ENCODE data around the gene RAD21L1.

Gene RAD21L1

GRCh38 chr20:1278993-1279392 lies 53.1 kb downstream of the RAD21L1 start:
- Histone ChIP-seq H3K27ac (replicated peaks) (no peak overlapping the region), H3K27me3 (ENCODE audit: insufficient read depth, poor library complexity, severe bottlenecking) (no peaks in the 10 kb centered on the region), H3K4me3 (replicated peaks; ENCODE audit: insufficient read depth, low read length) (no peak overlapping the region)
- TF ChIP-seq REST (IDR thresholded peaks at IDR 0.05; ENCODE audit: insufficient replicate concordance, low read depth): no peak
- TF ChIP-seq GABPA (IDR thresholded peaks at IDR 0.05; ENCODE audit: low read depth): no peak
- no peak for TF ChIP-seq CTCF (IDR thresholded peaks at IDR 0.05; ENCODE audit: insufficient read depth, low read length)
- no peak for TF ChIP-seq POLR2AphosphoS5 (IDR thresholded peaks at IDR 0.05; ENCODE audit: low read depth)
- no peak for TF ChIP-seq SPI1 (IDR thresholded peaks at IDR 0.05; ENCODE audit: borderline replicate concordance, low read depth)
- no peak for DNase-seq (ENCODE audit: low read depth in 1 of 2, low spot score in 1 of 2)

- TF ChIP-seq GABPA (IDR thresholded peaks at IDR 0.05; ENCODE audit: low read depth) (no peak), POLR2AphosphoS5 (IDR thresholded peaks at IDR 0.05; ENCODE audit: low read depth) (no peak)
- no peak for DNase-seq (ENCODE audit: low read depth in 1 of 2, low spot score in 1 of 2)
- Histone ChIP-seq H3K27ac (replicated peaks) (no peak overlapping the region), H3K27me3 (ENCODE audit: insufficient read depth, poor library complexity, severe bottlenecking) (no peaks in the 10 kb centered on the region), H3K4me3 (replicated peaks; ENCODE audit: insufficient read depth, low read length) (no peak overlapping the region)
Observed at GRCh38 chr20:1280195-1281102, 54.6 kb downstream of the RAD21L1 start.

- H3K27ac ChIP-seq (replicated peaks): no peak overlapping the region
- no peak for TF ChIP-seq CTCF (IDR thresholded peaks at IDR 0.05; ENCODE audit: insufficient read depth, low read length)
- TF ChIP-seq SPI1 (IDR thresholded peaks at IDR 0.05; ENCODE audit: borderline replicate concordance, low read depth): peak; percentile 71
- H3K4me3 ChIP-seq (replicated peaks; ENCODE audit: insufficient read depth, low read length): no peak overlapping the region
- DNase-seq (ENCODE audit: low read depth in 1 of 2, low spot score in 1 of 2): no peak
- no peaks in the 10 kb centered on the region for H3K27me3 ChIP-seq (ENCODE audit: insufficient read depth, poor library complexity, severe bottlenecking)
Observed at GRCh38 chr20:1281279-1282057, 55.6 kb downstream of the RAD21L1 start.

GRCh38 chr20:1282966-1283365 lies 57.1 kb downstream of the RAD21L1 start:
- no peak overlapping the region for H3K4me3 ChIP-seq (replicated peaks; ENCODE audit: insufficient read depth, low read length)
- H3K27me3 ChIP-seq (ENCODE audit: insufficient read depth, poor library complexity, severe bottlenecking): no peaks in the 10 kb centered on the region
- DNase-seq (ENCODE audit: low read depth in 1 of 2, low spot score in 1 of 2): no peak
- H3K27ac ChIP-seq (replicated peaks): no peak overlapping the region
- no peak for TF ChIP-seq SPI1 (IDR thresholded peaks at IDR 0.05; ENCODE audit: borderline replicate concordance, low read depth)
- TF ChIP-seq CTCF (IDR thresholded peaks at IDR 0.05; ENCODE audit: insufficient read depth, low read length): no peak
- TF ChIP-seq GABPA (IDR thresholded peaks at IDR 0.05; ENCODE audit: low read depth): no peak
- TF ChIP-seq POLR2AphosphoS5 (IDR thresholded peaks at IDR 0.05; ENCODE audit: low read depth): no peak
- TF ChIP-seq REST (IDR thresholded peaks at IDR 0.05; ENCODE audit: insufficient replicate concordance, low read depth): no peak

Measured in HL-60 (cell line).